LNCAP (cell line): ENCODE measurements around the gene TBX1.

Source experiments
- CTCF ChIP-seq: fragments of 450-650 bp; IDR thresholded peaks from 2 replicates; pipeline ENCODE4 v1.5.1; 2017; ENCODE audit warnings: mild to moderate bottlenecking

TBX1 gene

GRCh38 chr22:19724927-19725661 lies 35.5 kb upstream of the TBX1 start:
- no peak for TF ChIP-seq CTCF

GRCh38 chr22:19727310-19728150 lies 33.0 kb upstream of the TBX1 start:
- no peak for TF ChIP-seq CTCF

GRCh38 chr22:19728271-19728670 lies 32.3 kb upstream of the TBX1 start:
- no peak for TF ChIP-seq CTCF

- no peak for TF ChIP-seq CTCF
Observed at GRCh38 chr22:19728836-19729235, 31.7 kb upstream of the TBX1 start.

GRCh38 chr22:19729507-19729906 lies 31.1 kb upstream of the TBX1 start:
- no peak for TF ChIP-seq CTCF

- TF ChIP-seq CTCF, result no peak
Observed at GRCh38 chr22:19730198-19730597, 30.4 kb upstream of the TBX1 start.

GRCh38 chr22:19730655-19731360 lies 29.8 kb upstream of the TBX1 start:
- TF ChIP-seq CTCF, result peak; percentile 94
